ENCODE results near the gene SDE2.

DNA sequence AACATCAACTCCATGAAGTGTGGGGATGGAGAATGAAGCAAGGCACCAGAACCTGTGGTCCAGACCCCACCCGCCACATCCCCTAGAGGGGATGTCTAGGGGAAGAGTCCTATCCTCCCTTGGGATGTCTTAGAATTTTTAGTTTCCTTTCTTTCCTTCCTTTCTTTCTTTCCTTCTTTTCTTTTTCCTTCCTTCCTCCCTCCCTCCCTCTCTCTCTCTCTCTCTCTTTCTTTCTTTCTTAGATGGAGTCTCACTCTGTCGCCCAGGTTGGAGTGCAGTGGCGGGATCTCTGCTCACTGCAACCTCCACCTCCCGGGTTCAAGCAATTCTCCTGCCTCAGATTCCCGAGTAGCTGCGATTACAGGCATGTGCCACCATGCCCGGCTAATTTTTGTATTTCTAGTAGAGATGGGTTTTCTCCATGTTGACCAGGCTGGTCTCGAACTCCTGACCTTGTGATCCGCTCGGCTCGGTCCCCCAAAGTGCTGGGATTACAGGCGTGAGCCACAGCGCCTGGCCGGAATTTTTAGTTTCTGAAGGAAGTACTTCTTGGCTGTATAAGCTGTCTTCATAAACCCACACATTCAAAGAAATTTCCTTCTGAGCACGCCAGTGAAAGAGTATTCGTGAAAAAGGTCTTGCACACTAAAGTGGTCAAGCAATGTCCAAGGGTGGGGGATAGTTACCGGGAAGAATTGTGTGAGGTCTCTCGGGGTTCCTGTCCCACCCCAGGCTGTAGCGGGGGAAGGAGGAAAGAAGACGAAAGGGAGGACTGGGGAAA, 37.3 kb downstream of the SDE2 start:
- TF ChIP-seq ZNF274 (IDR thresholded peaks at IDR 0.05; ENCODE audit: low read depth, low read length) (no peak), YY1 (IDR thresholded peaks at IDR 0.05; ENCODE audit: insufficient read depth, insufficient read length) (no peak), SUZ12 (IDR thresholded peaks at IDR 0.05; ENCODE audit: extremely low read depth, insufficient read depth, insufficient read length) (no peak)

All from NT2/D1 (cell line).